ENCODE measurements around the gene SP1. TPM values are rescaled to one million over a fixed set of nuclear protein-coding genes. Genes with fewer than 3 reads are reported as not detected.
A peak's percentile ranks its signal among the peaks of the same experiment; 100 is the strongest.
"Not testable (repeated sequence)": the region's sequence is repeated elsewhere in the genome, so short reads cannot be mapped to it uniquely, and the experiment has no call there.

Gene SP1
- total RNA-seq, 6 experiments from 2014 or later, result 38.2 to 51.8 (median 43.5) TPM

- no peak for DNase-seq
- no peak for TF ChIP-seq CTCF (IDR thresholded peaks at IDR 0.05)
- Mint-ChIP-seq H3K27me3 (ENCODE audit: insufficient read depth) (no peaks in the 10 kb centered on the region), H3K4me1 (ENCODE audit: low read depth) (peaks cover 37% of the 10 kb centered on the region), H3K4me3 (no peak overlapping the region), H3K9me3 (no peaks in the 10 kb centered on the region), H3K36me3 (ENCODE audit: low read depth) (peaks cover 36% of the 10 kb centered on the region), H3K27ac (no peak overlapping the region)
Observed at GRCh38 chr12:53410951-53411350, 31.0 kb downstream of the SP1 start.

GRCh38 chr12:53413485-53414204 lies 33.7 kb downstream of the SP1 start:
- peaks cover 42% of the 10 kb centered on the region for H3K4me1 Mint-ChIP-seq (ENCODE audit: low read depth)
- H3K27ac Mint-ChIP-seq, result no peak overlapping the region; the same call in 1 of the 2 replicates
- H3K9me3 Mint-ChIP-seq, result no peaks in the 10 kb centered on the region
- H3K36me3 Mint-ChIP-seq (ENCODE audit: low read depth), result peaks cover 31% of the 10 kb centered on the region
- TF ChIP-seq CTCF (IDR thresholded peaks at IDR 0.05), result no peak
- peaks cover 3% of the 10 kb centered on the region; the same call in 1 of the 2 replicates for H3K27me3 Mint-ChIP-seq (ENCODE audit: insufficient read depth)
- DNase-seq, result no peak
- H3K4me3 Mint-ChIP-seq, result no peak overlapping the region

- peaks cover 42% of the 10 kb centered on the region for H3K4me1 Mint-ChIP-seq (ENCODE audit: low read depth)
- DNase-seq, result no peak
- H3K27me3 Mint-ChIP-seq (ENCODE audit: insufficient read depth), result peaks cover 3% of the 10 kb centered on the region; the same call in 1 of the 2 replicates
- TF ChIP-seq CTCF (IDR thresholded peaks at IDR 0.05), result no peak
- no peak overlapping the region for H3K4me3 Mint-ChIP-seq
- no peaks in the 10 kb centered on the region for H3K9me3 Mint-ChIP-seq
- no peak overlapping the region for H3K27ac Mint-ChIP-seq
- peaks cover 25% of the 10 kb centered on the region for H3K36me3 Mint-ChIP-seq (ENCODE audit: low read depth)
Observed at GRCh38 chr12:53414756-53415417, 34.9 kb downstream of the SP1 start.

- peak overlapping the region; percentile 14 for H3K27ac Mint-ChIP-seq
- H3K9me3 Mint-ChIP-seq; H3K27me3 Mint-ChIP-seq (ENCODE audit: insufficient read depth); DNase-seq; H3K4me3 Mint-ChIP-seq: not testable (repeated sequence)
- H3K4me1 Mint-ChIP-seq (ENCODE audit: low read depth), result peaks cover 47% of the 10 kb centered on the region
- peaks cover 17% of the 10 kb centered on the region for H3K36me3 Mint-ChIP-seq (ENCODE audit: low read depth)
Observed at GRCh38 chr12:53415752-53416389, 35.9 kb downstream of the SP1 start.

GRCh38 chr12:53417291-53417816 lies 37.4 kb downstream of the SP1 start:
- DNase-seq; H3K4me3 Mint-ChIP-seq; H3K27ac Mint-ChIP-seq; H3K9me3 Mint-ChIP-seq; H3K27me3 Mint-ChIP-seq (ENCODE audit: insufficient read depth); H3K36me3 Mint-ChIP-seq (ENCODE audit: low read depth): not testable (repeated sequence)
- H3K4me1 Mint-ChIP-seq (ENCODE audit: low read depth), result peaks cover 47% of the 10 kb centered on the region

- H3K36me3 Mint-ChIP-seq (ENCODE audit: low read depth), result no peaks in the 10 kb centered on the region
- H3K27me3 Mint-ChIP-seq (ENCODE audit: insufficient read depth), result peaks cover 3% of the 10 kb centered on the region
- H3K4me1 Mint-ChIP-seq (ENCODE audit: low read depth), result peaks cover 38% of the 10 kb centered on the region
- DNase-seq, result no peak
- H3K9me3 Mint-ChIP-seq, result no peaks in the 10 kb centered on the region
- H3K4me3 Mint-ChIP-seq, result no peak overlapping the region
- no peak for TF ChIP-seq CTCF (IDR thresholded peaks at IDR 0.05)
- no peak overlapping the region for H3K27ac Mint-ChIP-seq
Observed at GRCh38 chr12:53418221-53418620, 38.2 kb downstream of the SP1 start.

All from HFFc6 (cell line).